K562 (cell line): ENCODE measurements around the gene NRM. TPM values are rescaled to one million over a fixed set of nuclear protein-coding genes. Genes with fewer than 3 reads are reported as not detected.

Experiments used
- CBFA2T2 ChIP-seq: fragments of 450-650 bp; conservative IDR thresholded peaks from 2 replicates; pipeline ENCODE4 v1.6.1; 2017; ENCODE audit warnings: mild to moderate bottlenecking
- CHD2 ChIP-seq: IDR thresholded peaks from 2 replicates; pipeline ENCODE4 v1.6.1; 2011; ENCODE audit warnings: low read depth, low read length
- ZEB2 ChIP-seq: fragments of 450-650 bp; IDR thresholded peaks from 2 replicates; pipeline ENCODE4 v1.6.1; 2016
- ZFP30 ChIP-seq: fragments of 250-450 bp; sonication (Bioruptor Pico); IDR thresholded peaks from 2 replicates; pipeline ENCODE4 v1.8.0; 2022; ENCODE audit warnings: moderate library complexity, mild to moderate bottlenecking, inconsistent platforms, borderline replicate concordance
- ZHX1 ChIP-seq: fragments of 150-350 bp; conservative IDR thresholded peaks from 2 replicates; pipeline ENCODE4 v1.6.1; 2014; ENCODE audit warnings: low read length
- ZNF197 ChIP-seq: fragments of 200-800 bp; sonication (Bioruptor generic); IDR thresholded peaks from 2 replicates; pipeline ENCODE4 v1.6.1; 2016; ENCODE audit warnings: low read depth, missing genetic modification characterization, missing compliant biosample characterization
- ZNF347 ChIP-seq: fragments of 450-650 bp; formaldehyde crosslinking; IDR thresholded peaks from 2 replicates; pipeline ENCODE4 v1.4.0; 2020; ENCODE audit warnings: low read depth, mild to moderate bottlenecking, moderate library complexity
- ZNF518B ChIP-seq: fragments of 250-450 bp; sonication (Bioruptor Pico); IDR thresholded peaks from 2 replicates; pipeline ENCODE4 v1.5.0; 2021; ENCODE audit warnings: mild to moderate bottlenecking, moderate library complexity
- ZNF695 ChIP-seq: fragments of 450-650 bp; formaldehyde crosslinking; IDR thresholded peaks from 2 replicates; pipeline ENCODE4 v1.4.0; 2020; ENCODE audit warnings: mild to moderate bottlenecking, moderate library complexity
- polyA plus RNA-seq, 8 experiments: library from polyadenylated mRNA; depleted of rRNA in 4 of 8; stranded (reverse) in 5 of 8; unstranded in 3 of 8; fragments of >200 nt; fragmentation: Nextera tagmentation in 2 of 8; fragmentation: Illumina TruSeq in 1 of 8; extraction: Ambion mirVana in 2 of 8; extraction: Trizol in 1 of 8; gene quantifications; 2 replicates each; pipeline versions ENCODE4 v1.2.1 to v1.2.3, GENCODE V29; 2011 to 2014; ENCODE audit warnings: inconsistent platforms in 1 of 8, missing spikeins in 1 of 8
- total RNA-seq, 7 experiments: library from RNA; depleted of rRNA in 6 of 7; stranded (reverse); fragments of >200 nt in 6 of 7; fragmentation: Illumina TruSeq in 2 of 7; extraction: Trizol in 2 of 7; gene quantifications; 2 replicates each; pipeline versions ENCODE4 v1.2.1 to v1.2.3, GENCODE V29; 2011 to 2021; ENCODE audit warnings: low replicate concordance in 1 of 7
- TF ChIP-seq, protein P1 (sequence below): fragments of 250-450 bp; sonication (Bioruptor Pico); IDR thresholded peaks from 2 replicates; pipeline ENCODE4 v1.4.0; 2020; ENCODE audit warnings: mild to moderate bottlenecking, moderate library complexity
- TF ChIP-seq, protein P2 (sequence below): IDR thresholded peaks from 3 replicates; pipeline ENCODE4 v1.6.1; 2011; ENCODE audit warnings: borderline replicate concordance, mild to moderate bottlenecking; ENCODE audit not compliant: insufficient read length, insufficient read depth
- TF ChIP-seq, protein P3 (sequence below): fragments of 450-650 bp; formaldehyde crosslinking; IDR thresholded peaks from 2 replicates; pipeline ENCODE4 v1.4.0; 2022; ENCODE audit warnings: mild to moderate bottlenecking, moderate library complexity
- TF ChIP-seq, protein P4 (sequence below): fragments of 450-650 bp; formaldehyde crosslinking; IDR thresholded peaks from 2 replicates; pipeline ENCODE4 v1.4.0; 2022; ENCODE audit warnings: missing genetic modification characterization

NRM gene
- total and polyA plus RNA-seq, 9 of the 15 experiments (the other 6 are each of a cell fraction or from before 2014, with no cell fraction given) = 9.7 to 58.2 (median 18.1) TPM

- TF ChIP-seq, protein P1, sequence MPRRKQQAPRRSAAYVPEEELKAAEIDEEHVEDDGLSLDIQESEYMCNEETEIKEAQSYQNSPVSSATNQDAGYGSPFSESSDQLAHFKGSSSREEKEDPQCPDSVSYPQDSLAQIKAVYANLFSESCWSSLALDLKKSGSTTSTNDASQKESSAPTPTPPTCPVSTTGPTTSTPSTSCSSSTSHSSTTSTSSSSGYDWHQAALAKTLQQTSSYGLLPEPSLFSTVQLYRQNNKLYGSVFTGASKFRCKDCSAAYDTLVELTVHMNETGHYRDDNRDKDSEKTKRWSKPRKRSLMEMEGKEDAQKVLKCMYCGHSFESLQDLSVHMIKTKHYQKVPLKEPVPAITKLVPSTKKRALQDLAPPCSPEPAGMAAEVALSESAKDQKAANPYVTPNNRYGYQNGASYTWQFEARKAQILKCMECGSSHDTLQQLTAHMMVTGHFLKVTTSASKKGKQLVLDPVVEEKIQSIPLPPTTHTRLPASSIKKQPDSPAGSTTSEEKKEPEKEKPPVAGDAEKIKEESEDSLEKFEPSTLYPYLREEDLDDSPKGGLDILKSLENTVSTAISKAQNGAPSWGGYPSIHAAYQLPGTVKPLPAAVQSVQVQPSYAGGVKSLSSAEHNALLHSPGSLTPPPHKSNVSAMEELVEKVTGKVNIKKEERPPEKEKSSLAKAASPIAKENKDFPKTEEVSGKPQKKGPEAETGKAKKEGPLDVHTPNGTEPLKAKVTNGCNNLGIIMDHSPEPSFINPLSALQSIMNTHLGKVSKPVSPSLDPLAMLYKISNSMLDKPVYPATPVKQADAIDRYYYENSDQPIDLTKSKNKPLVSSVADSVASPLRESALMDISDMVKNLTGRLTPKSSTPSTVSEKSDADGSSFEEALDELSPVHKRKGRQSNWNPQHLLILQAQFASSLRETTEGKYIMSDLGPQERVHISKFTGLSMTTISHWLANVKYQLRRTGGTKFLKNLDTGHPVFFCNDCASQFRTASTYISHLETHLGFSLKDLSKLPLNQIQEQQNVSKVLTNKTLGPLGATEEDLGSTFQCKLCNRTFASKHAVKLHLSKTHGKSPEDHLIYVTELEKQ (CRISPR knock-in tag) = peak; percentile 5; the same call in 1 of the 2 replicates
- TF ChIP-seq ZNF347 (peak; percentile 50; the same call in 1 of the 2 replicates), ZNF695 (CRISPR knock-in tag) (peak; percentile 86; the same call in 1 of the 2 replicates), CBFA2T2 (no peak), ZFP30 (no peak), ZNF197 (no peak), ZHX1 (no peak), ZNF518B (peak; percentile 77; the same call in 1 of the 2 replicates), CHD2 (peak; percentile 60; the same call in 1 of the 2 replicates), ZEB2 (no peak)
- TF ChIP-seq, protein P2, sequence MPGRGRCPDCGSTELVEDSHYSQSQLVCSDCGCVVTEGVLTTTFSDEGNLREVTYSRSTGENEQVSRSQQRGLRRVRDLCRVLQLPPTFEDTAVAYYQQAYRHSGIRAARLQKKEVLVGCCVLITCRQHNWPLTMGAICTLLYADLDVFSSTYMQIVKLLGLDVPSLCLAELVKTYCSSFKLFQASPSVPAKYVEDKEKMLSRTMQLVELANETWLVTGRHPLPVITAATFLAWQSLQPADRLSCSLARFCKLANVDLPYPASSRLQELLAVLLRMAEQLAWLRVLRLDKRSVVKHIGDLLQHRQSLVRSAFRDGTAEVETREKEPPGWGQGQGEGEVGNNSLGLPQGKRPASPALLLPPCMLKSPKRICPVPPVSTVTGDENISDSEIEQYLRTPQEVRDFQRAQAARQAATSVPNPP = no peak
- TF ChIP-seq, protein P3, sequence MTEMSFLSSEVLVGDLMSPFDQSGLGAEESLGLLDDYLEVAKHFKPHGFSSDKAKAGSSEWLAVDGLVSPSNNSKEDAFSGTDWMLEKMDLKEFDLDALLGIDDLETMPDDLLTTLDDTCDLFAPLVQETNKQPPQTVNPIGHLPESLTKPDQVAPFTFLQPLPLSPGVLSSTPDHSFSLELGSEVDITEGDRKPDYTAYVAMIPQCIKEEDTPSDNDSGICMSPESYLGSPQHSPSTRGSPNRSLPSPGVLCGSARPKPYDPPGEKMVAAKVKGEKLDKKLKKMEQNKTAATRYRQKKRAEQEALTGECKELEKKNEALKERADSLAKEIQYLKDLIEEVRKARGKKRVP (CRISPR knock-in tag) = peak; percentile 68
- TF ChIP-seq, protein P4, sequence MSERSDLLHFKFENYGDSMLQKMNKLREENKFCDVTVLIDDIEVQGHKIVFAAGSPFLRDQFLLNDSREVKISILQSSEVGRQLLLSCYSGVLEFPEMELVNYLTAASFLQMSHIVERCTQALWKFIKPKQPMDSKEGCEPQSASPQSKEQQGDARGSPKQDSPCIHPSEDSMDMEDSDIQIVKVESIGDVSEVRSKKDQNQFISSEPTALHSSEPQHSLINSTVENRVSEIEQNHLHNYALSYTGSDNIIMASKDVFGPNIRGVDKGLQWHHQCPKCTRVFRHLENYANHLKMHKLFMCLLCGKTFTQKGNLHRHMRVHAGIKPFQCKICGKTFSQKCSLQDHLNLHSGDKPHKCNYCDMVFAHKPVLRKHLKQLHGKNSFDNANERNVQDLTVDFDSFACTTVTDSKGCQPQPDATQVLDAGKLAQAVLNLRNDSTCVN (CRISPR knock-in tag) = peak; percentile 83; the same call in 1 of the 2 replicates
Measured at GRCh38 chr6:30725713-30726505, 35.1 kb upstream of the NRM start (continued).
